Lower lobe of right lung (tissue), 2 donors: Measurements from ENCODE around the gene NDUFA11. TPM values are rescaled to one million over a fixed set of nuclear protein-coding genes. Genes with fewer than 3 reads are reported as not detected.

Source experiments
- ATAC-seq, 2 donors: fragments of 200-7000 bp; cut with Tn5 transposase; one replicate each; pipeline ENCODE4 v1.9.1; 2020 to 2022; ENCODE audit warnings: mild to moderate bottlenecking in 2 of 2, moderate library complexity in 2 of 2
- DNase-seq: peaks from one replicate; pipeline ENCODE4 v3.0.0-alpha.2; 2020
- H3K27ac ChIP-seq: fragments of 200-600 bp; one replicate; pipeline ENCODE4 v1.8.0; 2022
- H3K27me3 ChIP-seq: fragments of 200-600 bp; one replicate; pipeline ENCODE4 v1.8.0; 2022; ENCODE audit warnings: low read depth
- H3K36me3 ChIP-seq: fragments of 200-600 bp; one replicate; pipeline ENCODE4 v1.8.0; 2022; ENCODE audit warnings: mild to moderate bottlenecking
- H3K4me1 ChIP-seq: fragments of 200-600 bp; one replicate; pipeline ENCODE4 v1.8.0; 2022
- H3K4me3 ChIP-seq: fragments of 200-600 bp; one replicate; pipeline ENCODE4 v1.8.0; 2022; ENCODE audit warnings: mild to moderate bottlenecking
- H3K9me3 ChIP-seq: fragments of 200-600 bp; one replicate; pipeline ENCODE4 v1.8.0; 2022
- intact Hi-C: fragments of 100-400 bp; cut with DNase I; formaldehyde crosslinking; loops from one replicate; pipeline ENCODE4 v1.11.0; 2022
- total RNA-seq: library from RNA; stranded (reverse); fragmentation: NEBNext Ultra II Directional; extraction: Animal tissue kit (Norgen Biotek cat#: 25700); gene quantifications from one replicate; pipeline ENCODE4 v1.2.1, GENCODE V29; 2021
- TF ChIP-seq, protein P1 (sequence below): fragments of 200-600 bp; IDR thresholded peaks from one replicate; pipeline ENCODE4 v1.8.0; 2022; ENCODE audit warnings: antibody characterized with exemption, mild to moderate bottlenecking
- donor health status: DM: no; HTN: yes; CAD: no; lungs with severe emphysema.

NDUFA11 gene
- total RNA-seq, 1 donor from 2014 or later, result 150 TPM

DNA sequence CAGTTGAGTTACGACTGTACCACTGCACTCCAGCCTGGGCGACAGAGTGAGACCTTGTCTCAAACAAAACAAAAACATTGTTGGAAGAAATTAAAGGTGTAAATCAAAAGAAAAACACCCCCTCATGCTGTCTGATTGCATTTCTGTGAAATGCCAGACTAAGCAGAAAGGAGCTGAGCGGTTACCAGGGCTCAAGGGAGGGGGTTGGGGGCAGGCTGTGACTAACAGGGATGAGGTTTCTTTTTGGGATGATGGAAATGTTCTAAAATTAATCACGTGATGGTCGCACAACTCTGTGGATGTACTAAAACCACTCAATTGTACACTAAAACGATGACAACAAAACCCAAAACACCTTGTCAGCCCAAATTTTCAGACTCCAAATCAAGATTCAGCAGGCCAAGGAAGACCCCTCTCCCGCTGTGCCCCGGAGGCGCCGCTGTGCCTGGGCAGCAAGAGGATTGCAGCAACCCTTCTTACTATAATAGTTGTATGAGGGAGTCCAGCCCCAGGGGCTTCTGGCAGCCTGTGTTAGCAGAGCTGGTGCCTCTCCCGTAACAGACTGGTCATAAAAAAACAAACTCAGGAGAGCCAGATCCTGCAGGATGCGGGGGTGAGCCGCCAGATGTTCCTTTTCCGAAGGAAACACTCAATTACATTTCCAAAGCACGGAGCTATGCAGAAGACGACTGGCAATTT is 31.3 kb upstream of the NDUFA11 start:
- Histone ChIP-seq H3K4me1 (peaks cover 25% of the 10 kb centered on the region), H3K27ac (peak overlapping the region; percentile 36), H3K4me3 (no peak overlapping the region), H3K9me3 (no peaks in the 10 kb centered on the region), H3K36me3 (peaks cover 95% of the 10 kb centered on the region), H3K27me3 (no peaks in the 10 kb centered on the region)
- intact Hi-C loops, result no loop called here
- TF ChIP-seq, protein P1, sequence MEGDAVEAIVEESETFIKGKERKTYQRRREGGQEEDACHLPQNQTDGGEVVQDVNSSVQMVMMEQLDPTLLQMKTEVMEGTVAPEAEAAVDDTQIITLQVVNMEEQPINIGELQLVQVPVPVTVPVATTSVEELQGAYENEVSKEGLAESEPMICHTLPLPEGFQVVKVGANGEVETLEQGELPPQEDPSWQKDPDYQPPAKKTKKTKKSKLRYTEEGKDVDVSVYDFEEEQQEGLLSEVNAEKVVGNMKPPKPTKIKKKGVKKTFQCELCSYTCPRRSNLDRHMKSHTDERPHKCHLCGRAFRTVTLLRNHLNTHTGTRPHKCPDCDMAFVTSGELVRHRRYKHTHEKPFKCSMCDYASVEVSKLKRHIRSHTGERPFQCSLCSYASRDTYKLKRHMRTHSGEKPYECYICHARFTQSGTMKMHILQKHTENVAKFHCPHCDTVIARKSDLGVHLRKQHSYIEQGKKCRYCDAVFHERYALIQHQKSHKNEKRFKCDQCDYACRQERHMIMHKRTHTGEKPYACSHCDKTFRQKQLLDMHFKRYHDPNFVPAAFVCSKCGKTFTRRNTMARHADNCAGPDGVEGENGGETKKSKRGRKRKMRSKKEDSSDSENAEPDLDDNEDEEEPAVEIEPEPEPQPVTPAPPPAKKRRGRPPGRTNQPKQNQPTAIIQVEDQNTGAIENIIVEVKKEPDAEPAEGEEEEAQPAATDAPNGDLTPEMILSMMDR, result no peak
- peak; percentile 27 to 41 for ATAC-seq
- no peak for DNase-seq

DNA sequence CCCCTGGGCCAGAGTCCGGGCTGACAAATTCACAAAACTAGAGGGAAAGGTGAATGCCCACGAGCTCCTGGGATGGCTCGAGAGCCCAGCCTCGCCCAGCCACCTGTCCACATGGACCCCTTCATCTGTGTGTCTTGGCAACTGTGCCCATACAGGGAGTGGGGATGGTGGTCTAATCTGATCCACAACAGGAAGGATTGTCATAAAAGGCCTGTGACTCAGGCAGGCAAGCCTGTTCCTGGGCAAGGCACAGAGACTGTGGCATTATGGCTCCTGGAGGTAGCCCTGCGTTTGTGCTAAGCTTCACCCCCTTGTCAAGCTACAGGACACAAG is 30.4 kb upstream of the NDUFA11 start:
- no peak for ATAC-seq
- H3K9me3 ChIP-seq, result no peaks in the 10 kb centered on the region
- TF ChIP-seq, protein P1, result no peak
- intact Hi-C loops, result no loop called here
- H3K27ac ChIP-seq, result peak overlapping the region; percentile 15
- H3K4me3 ChIP-seq, result no peak overlapping the region
- DNase-seq, result no peak
- H3K27me3 ChIP-seq, result no peaks in the 10 kb centered on the region
- H3K36me3 ChIP-seq, result peaks cover 95% of the 10 kb centered on the region
- peaks cover 25% of the 10 kb centered on the region for H3K4me1 ChIP-seq

DNA sequence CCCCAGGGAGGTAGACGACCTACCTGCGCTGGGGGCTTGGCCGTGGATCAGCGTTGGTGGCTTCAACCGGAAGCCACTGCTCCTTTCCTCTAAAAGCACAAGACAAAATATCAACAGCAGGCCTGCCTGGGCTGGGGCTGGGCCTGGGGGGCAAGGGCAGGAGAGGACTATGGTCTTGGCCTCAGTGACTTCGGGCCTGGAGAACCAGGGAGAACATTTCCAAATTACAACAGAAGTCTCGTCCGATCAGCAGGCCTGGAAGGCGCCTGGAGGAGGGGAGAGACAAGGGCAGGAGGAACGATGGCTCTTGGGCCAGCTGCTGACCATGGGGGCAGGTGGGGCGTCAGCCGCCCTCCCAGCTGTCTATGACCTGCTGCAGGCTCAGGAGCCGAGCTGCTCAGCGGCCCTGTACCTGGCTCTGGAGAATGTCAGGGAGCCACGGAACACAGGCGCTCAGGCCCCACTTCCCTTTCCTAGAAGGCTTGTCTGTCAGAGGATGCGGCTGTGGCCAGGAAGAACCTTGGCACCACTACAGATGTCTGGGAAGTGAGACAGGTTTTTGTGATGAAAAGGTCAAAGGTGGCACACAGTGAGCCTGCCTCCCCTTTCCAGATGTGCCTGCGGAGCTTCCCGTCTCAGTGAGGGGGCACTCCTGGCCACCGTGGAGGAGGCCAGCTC is 29.9 kb upstream of the NDUFA11 start:
- peaks cover 25% of the 10 kb centered on the region for H3K4me1 ChIP-seq
- peaks cover 95% of the 10 kb centered on the region for H3K36me3 ChIP-seq
- no peak overlapping the region for H3K27ac ChIP-seq
- no peak for DNase-seq
- no peaks in the 10 kb centered on the region for H3K9me3 ChIP-seq
- no peak for ATAC-seq
- TF ChIP-seq, protein P1, result no peak
- no peaks in the 10 kb centered on the region for H3K27me3 ChIP-seq
- intact Hi-C loops, result no loop called here
- no peak overlapping the region for H3K4me3 ChIP-seq

DNA sequence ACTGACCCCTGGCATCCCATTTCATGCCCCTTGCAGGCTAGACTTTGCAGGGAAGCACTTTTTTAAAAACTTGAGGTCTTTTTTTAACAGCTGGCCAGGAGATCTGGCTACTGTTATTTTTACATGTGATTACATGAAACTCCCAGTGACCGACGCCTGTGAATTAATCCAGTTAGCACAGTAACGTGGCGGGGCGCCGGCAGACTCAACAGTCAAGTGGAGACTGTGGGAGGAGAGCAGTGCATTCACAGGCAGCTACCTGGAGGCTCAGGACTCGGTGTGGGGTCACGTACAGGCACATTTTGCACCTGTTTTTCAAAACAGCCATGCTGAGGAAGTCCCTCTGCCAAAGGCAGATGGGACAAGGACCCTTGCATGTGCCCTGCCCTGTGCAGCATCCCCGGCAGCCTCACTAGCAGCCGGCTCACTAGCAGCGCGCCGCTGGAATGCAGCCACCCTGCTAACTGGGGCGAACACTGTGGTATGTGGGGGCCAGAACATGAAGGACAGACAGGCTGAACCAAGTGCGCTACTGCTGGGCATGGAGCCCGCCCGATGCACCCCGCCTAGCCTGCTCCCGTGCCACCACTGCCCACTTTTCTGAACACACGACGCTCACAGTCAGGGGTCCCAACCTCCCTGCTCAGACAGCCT is 29.1 kb upstream of the NDUFA11 start:
- DNase-seq (no peak), ATAC-seq (no peak)
- Histone ChIP-seq H3K9me3 (no peaks in the 10 kb centered on the region), H3K4me1 (peaks cover 25% of the 10 kb centered on the region), H3K4me3 (no peak overlapping the region), H3K36me3 (peaks cover 95% of the 10 kb centered on the region), H3K27ac (no peak overlapping the region), H3K27me3 (no peaks in the 10 kb centered on the region)
- intact Hi-C loops, result no loop called here
- TF ChIP-seq, protein P1, result no peak

DNA sequence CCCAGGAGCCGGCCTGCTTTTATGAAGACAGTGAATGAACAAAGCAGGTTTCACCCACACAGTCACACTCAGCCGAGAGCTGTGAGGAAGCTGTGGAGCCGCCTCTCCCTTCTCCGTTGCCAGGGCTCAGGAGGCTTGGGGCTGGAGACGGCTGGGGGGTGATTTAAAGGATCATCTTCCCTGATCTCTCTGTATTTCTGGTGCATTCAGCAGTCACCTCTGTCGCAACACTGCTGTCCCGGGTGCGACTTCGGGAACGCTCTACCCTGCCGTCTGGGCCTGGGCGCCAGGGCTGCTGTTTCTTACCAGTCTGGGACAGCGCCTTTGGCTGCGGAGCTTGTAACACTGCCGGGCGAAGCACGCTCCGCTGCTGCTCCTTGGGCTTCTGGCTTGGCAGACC is 28.6 kb upstream of the NDUFA11 start:
- H3K27ac ChIP-seq, result no peak overlapping the region
- intact Hi-C loops, result no loop called here
- TF ChIP-seq, protein P1, result no peak
- H3K9me3 ChIP-seq, result no peaks in the 10 kb centered on the region
- ATAC-seq (peak in 1 of 2 donors; percentile 29), DNase-seq (no peak)
- no peak overlapping the region for H3K4me3 ChIP-seq
- peaks cover 95% of the 10 kb centered on the region for H3K36me3 ChIP-seq
- H3K27me3 ChIP-seq, result no peaks in the 10 kb centered on the region
- H3K4me1 ChIP-seq, result peaks cover 28% of the 10 kb centered on the region
